GM12865 (cell line): ENCODE measurements around the gene SYCP2.

Experiments
- DNase-seq: peaks from one replicate; pipeline ENCODE4 v3.0.0; 2010; ENCODE audit warnings: low read depth
- H3K4me3 ChIP-seq: 2 replicates; pipeline ENCODE4 v1.5.1; 2011; ENCODE audit warnings: mild to moderate bottlenecking, low read depth, low read length, control low read depth
- CTCF ChIP-seq: IDR thresholded peaks from 2 replicates; pipeline ENCODE4 v1.5.1; 2011; ENCODE audit warnings: low read length, control low read depth, low read depth, inconsistent platforms; ENCODE audit not compliant: insufficient read depth; ENCODE audit errors: missing control alignments

Gene SYCP2

GRCh38 chr20:59933296-59933848, at the start of gene SYCP2:
Gene SYCP2 (minus strand): TSS chr20:59933637. CDS start chr20:59922413, 11,224 bp downstream.
- no peak for TF ChIP-seq CTCF
- DNase-seq, result peak; percentile 80
- H3K4me3 ChIP-seq, result peak within 1 kb of the TSS; percentile 68

DNA sequence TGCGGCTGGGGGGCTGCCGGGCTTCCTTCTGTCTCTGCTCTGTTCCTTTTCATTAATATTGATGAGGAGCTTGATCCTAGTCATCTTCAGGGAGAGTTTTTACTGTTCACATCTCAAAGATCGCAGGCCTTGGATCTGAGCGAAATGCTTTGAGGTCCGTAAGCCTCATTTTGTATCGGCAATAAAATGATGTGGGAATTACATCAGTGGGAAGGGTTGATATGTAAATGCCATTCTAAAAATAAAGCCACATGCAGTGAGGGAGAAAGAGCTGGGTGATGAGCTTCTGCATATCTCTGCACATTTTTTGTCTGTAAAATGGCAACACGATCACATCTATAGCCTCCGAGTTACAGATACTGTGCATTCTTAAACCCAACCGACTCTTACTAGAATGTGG, 49.6 kb upstream of the SYCP2 start:
- TF ChIP-seq CTCF, result no peak
- no peak for DNase-seq
- H3K4me3 ChIP-seq, result no peak overlapping the region

DNA sequence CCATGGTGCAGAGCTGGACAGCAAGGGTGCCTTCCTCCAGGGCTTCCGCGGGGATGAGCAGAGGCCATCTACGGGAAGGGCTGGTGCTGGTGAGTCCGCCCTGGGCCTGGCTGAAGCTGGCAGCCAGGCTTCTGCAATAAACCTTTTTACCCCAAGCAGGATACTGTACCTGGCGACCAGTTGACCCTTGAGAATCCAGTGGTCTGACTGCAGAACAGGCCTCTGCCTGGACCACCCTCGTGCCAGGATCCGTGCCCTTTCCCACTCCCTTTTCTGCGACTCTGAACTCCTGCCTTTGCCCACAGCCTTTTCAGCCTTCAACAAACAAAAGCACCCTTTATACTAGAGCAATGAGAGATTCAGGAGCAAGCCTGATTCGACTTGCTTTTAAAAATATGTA, 43.6 kb upstream of the SYCP2 start:
- no peak for DNase-seq
- TF ChIP-seq CTCF, result no peak
- no peak overlapping the region for H3K4me3 ChIP-seq

GRCh38 chr20:59976156-59976782, 42.8 kb upstream of the SYCP2 start:
- H3K4me3 ChIP-seq, result no peak overlapping the region
- no peak for TF ChIP-seq CTCF
- DNase-seq, result no peak

- DNase-seq, result no peak
Measured at GRCh38 chr20:59972037-59972801, 38.8 kb upstream of the SYCP2 start.

GRCh38 chr20:59971428-59971827, 38.0 kb upstream of the SYCP2 start:
- DNase-seq, result no peak
- no peak for TF ChIP-seq CTCF
- no peak overlapping the region for H3K4me3 ChIP-seq

More at GRCh38 chr20:59972037-59972801, 38.8 kb upstream of the SYCP2 start:
- no peak for TF ChIP-seq CTCF
- H3K4me3 ChIP-seq, result no peak overlapping the region
